Adipose tissue (tissue), 3 donors: ENCODE results near the gene DNAJB13. TPM values are rescaled to one million over a fixed set of nuclear protein-coding genes. Genes with fewer than 3 reads are reported as not detected.
"Not testable (repeated sequence)": the region's sequence is repeated elsewhere in the genome, so short reads cannot be mapped to it uniquely, and the experiment has no call there.

Experiments
- H3K27ac ChIP-seq: one replicate; pipeline ENCODE4 v1.5.1; 2013; ENCODE audit warnings: low read depth, low read length
- WGBS, 3 donors: extraction: QIAGEN DNeasy Blood & Tissue Kit; methylation state at CpG; one replicate each; pipeline ENCODE4 v1.1.7; 2013; 5-methylcytosine and 5-hydroxymethylcytosine counted together
- polyA plus RNA-seq, 3 donors: library from polyadenylated mRNA; stranded (reverse); fragments of 200-250 nt; gene quantifications; one replicate each; pipeline ENCODE4 v1.2.3, GENCODE V29; 2013
- donor health status: healthy with polysubstance abuse.
- donor health status: Bipolar disorder and iron deficiency.
- donor health status: healthy.

DNAJB13 gene
- polyA plus RNA-seq: under 1 TPM in 1 of 3 donors, not detected in 2; 0.51 TPM

DNA sequence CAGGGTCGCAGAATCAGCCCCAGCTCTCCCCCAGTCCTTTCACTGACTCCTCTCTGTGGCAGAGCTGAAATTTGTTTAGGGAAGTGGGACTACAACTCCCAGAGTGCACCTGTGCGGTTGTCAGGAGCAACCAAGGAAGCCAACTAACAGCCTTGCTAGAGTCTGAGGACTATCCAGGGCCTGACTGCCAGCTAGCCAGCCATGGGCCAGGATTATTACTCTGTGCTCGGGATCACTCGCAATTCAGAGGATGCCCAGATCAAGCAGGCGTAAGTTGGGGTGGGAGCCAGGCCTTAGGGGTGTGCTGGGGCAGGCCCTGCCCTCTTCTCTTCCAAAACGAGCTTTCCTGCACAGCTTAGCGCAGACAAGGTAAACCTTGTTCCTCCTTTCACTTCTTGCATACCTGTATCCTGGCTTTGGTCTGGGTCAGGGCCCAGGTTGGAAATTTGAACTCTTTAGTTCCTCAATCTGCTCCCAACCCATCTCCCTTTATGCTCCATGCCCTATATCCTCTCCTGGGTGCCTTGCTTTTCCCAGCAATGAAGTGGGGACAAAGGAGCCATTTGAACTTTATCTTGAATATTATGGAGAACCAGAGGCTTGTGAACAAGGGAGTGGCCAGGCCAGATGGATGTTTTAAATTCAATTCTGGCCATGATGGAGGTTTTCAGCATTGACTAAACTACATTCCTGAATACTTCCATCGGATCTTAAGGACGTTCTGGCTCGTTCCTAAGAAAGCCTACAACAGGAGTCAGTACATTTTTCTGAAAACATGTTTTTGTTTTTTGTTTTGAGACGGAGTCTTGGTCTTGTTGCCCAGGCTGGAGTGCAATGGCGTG is at the start of gene DNAJB13:
DNAJB13 (plus strand) TSS at position 158 of the 842 bp plus-strand sequence; CDS start at position 202, 44 bp downstream.
- 82 to 86% (median 84%) methylated on average over 12 of the region's 12 CpGs for WGBS, 3 donors
- H3K27ac ChIP-seq: no peak within 1 kb of the TSS

GRCh38 chr11:73902303-73902702 is 48.5 kb upstream of the DNAJB13 start:
- WGBS, 3 donors: 87 to 93% (median 87%) methylated on average over 1 of the region's 1 CpG
- no peak overlapping the region for H3K27ac ChIP-seq

- no peak overlapping the region for H3K27ac ChIP-seq
- 66 to 85% (median 81%) methylated on average over 4 of the region's 4 CpGs for WGBS, 3 donors
These were observed 43.6 kb upstream of the DNAJB13 start for GRCh38 chr11:73907191-73907590.

DNA sequence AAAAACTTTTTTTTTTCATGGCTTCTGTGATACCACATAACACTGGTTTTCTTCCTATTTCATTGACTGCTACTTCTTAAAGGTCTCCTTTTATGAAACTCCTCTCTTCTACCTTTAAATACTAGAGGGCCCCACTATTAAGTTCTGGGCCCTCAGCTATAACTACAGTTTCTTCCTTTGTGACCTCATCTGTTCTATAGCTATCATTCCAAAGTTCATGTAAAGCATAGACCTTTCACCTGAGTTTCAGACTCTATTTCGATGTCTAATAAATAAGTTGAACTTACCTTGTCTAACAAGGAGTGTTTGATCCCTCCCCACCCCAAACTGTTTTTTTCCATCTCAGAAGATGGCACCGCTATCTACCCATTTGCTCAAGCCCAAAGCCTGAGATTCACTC is 38.8 kb upstream of the DNAJB13 start:
- 94 to 98% (median 95%) methylated on average over 2 of the region's 2 CpGs for WGBS, 3 donors

GRCh38 chr11:73913472-73913871 is 37.4 kb upstream of the DNAJB13 start:
- no peak overlapping the region for H3K27ac ChIP-seq

More for the DNA sequence above, 38.8 kb upstream of the DNAJB13 start:
- no peak overlapping the region for H3K27ac ChIP-seq

DNA sequence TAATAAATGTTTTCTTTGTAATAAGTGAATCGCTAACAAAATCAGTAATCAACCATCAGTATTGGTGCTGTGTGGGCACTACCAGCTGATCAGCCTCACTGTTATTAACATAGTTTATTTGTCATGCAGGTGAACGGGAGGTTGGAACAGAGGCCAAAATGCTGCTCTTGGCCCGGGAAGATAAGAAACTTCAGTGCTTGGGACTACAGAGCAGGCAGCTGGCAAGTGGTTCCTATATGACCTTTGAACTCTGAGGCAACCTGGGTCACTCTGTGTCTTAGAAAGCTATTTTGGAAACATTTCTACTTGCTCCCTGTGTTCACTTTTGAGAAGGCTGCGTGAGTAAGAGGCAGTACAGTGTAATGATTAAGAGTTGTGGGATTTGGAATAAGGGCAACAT is 36.5 kb upstream of the DNAJB13 start:
- WGBS, 3 donors: 41 to 86% (median 84%) methylated on average over 4 of the region's 4 CpGs
- no peak overlapping the region for H3K27ac ChIP-seq

DNA sequence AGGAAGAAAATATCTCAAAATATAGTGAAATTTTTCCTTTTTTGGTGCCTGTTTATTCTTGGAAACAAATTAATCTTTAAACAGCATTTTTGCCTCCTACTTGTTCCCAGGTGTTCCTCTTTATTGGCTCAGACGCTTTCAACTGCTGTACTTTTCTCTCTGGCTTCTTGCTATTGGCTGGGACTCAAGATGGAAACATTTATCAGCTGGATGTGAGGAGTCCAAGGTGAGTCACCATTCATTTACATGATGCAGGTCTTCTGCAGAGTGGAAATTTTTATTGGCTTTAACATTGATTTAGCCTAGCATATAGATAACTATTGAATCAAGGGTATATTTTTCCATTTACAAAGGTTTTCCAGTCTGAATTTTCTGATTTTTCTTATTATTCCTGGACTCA is 34.4 kb upstream of the DNAJB13 start:
- 27 to 81% (median 78%) methylated on average over 1 of the region's 1 CpG for WGBS, 3 donors
- H3K27ac ChIP-seq: no peak overlapping the region

DNA sequence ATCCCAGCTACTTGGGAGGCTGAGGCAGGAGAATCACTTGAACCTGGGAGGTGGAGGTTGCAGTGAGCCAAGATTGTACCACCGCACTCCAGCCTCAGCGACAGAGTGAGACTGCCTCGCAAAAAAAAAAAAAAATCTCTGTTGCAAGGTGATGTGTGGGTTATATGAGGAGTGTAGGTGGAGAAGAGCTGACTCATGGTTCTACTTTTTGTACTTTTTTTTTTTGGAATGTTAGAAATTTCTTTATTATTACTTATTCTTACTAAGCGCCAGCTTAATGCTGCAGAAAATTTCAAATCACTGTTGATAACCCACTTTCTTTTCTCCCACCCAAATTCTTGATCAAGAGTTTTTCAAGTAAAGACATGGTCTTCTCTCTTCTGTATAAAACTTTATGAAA is 29.6 kb upstream of the DNAJB13 start:
- WGBS, 3 donors: 96 to 100% (median 99%) methylated on average over 4 of the region's 4 CpGs
- H3K27ac ChIP-seq: no peak overlapping the region

GRCh38 chr11:73929388-73929787 is 21.4 kb upstream of the DNAJB13 start:
- H3K27ac ChIP-seq: no peak overlapping the region
- 93 to 97% (median 96%) methylated on average over 2 of the region's 2 CpGs for WGBS, 3 donors

DNA sequence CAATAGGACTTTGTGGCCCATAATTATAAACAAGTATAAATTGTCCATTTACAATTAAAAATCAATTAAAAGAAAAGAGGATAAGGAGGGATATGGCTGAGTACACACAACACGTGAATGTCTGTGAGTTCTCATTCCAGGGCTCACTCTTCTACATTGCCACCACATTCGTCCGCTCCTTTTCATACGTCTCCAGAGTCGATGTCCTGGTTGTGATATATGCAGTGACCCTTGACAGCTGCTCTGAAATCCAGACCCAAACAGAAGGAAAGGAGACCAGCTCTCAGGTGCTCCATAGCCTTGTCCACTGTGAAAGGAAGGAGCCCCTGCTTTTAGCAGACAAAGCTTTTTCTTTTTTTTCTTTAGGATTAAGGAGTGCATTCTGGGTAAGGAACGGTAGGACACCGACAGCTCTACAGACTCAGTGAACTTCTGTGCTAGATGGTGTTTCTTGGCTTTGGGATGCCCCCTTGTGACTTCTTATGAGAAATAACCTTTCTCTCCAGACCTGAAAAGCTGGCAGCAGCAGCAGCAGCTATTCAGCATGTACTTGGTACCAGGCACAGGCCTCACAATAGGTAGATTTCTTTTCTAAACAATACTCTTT is 19.7 kb upstream of the DNAJB13 start:
- 60 to 65% (median 65%) methylated on average over 7 of the region's 7 CpGs for WGBS, 3 donors

GRCh38 chr11:73931951-73932350 is 18.9 kb upstream of the DNAJB13 start:
- WGBS, 3 donors: 93 to 96% (median 95%) methylated on average over 6 of the region's 6 CpGs
- no peak overlapping the region for H3K27ac ChIP-seq

More for the DNA sequence above, 19.7 kb upstream of the DNAJB13 start:
- H3K27ac ChIP-seq: no peak overlapping the region

DNA sequence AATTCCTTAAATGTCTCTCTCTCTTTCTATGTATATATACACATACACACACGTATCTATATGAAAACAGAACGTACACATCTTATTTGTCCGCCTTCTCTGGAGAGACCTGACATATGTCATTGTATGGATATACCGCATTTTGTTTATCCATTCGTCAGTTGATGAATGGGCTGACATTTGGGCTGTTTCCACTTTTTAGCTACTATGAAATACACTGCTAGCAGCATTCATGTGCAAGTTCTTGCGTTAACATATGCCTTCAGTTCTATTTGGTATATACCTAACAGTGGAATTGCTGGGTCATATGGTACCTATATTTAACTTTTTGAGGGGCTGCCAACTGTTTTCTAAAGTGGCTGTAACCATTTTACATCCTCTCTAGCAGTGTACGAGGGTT is 18.0 kb upstream of the DNAJB13 start:
- no peak overlapping the region for H3K27ac ChIP-seq
- WGBS, 3 donors: 93 to 94% (median 94%) methylated on average over 7 of the region's 7 CpGs

DNA sequence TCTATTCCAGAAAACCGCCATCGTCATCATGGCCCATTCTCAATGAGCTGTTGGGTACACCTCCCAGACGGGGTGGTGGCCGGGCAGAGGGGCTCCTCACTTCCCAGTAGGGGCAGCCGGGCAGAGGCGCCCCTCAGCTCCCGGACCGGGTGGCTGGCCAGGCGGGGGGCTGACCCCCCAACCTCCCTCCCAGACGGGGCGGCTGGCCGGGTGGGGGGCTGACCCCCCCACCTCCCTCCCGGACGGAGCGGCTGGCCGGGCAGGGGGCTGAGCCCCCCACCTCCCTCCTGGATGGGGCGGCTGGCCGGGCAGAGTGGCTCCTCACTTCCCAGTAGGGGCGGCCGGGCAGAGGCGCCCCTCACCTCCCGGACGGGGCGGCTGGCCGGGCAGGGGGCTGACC is 14.8 kb upstream of the DNAJB13 start:
- 97 to 100% methylated on average over 5 to 15 of the region's 25 CpGs; no CpG with 5 or more reads in 1 of the 3 donors for WGBS, 3 donors
- not testable (repeated sequence) for H3K27ac ChIP-seq

GRCh38 chr11:73939096-73939495 is 11.7 kb upstream of the DNAJB13 start:
- 68 to 79% (median 76%) methylated on average over 4 of the region's 4 CpGs for WGBS, 3 donors

GRCh38 chr11:73940801-73941570 is 9.8 kb upstream of the DNAJB13 start:
- 91 to 97% (median 93%) methylated on average over 9 of the region's 9 CpGs for WGBS, 3 donors
- H3K27ac ChIP-seq: no peak overlapping the region

More at GRCh38 chr11:73939096-73939495, 11.7 kb upstream of the DNAJB13 start:
- no peak overlapping the region for H3K27ac ChIP-seq

DNA sequence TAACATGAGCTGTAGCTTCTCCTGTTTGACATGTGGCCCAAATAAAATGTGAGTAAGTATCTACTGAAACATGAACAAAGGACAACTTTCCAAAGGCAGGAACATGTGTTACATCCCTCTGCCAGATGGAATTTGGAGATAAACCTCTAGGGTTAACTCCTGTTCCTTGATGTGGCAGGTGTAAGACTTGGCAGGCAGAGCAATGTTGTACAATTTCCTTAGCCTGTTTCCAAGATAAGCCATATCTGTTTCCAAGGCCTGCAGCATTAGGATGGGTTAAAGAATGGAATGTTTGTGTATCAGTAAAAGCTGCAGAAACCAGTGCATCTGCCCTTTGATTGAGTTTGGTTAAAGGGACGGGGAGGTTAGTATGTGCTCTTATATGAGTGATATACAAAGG is 8.8 kb upstream of the DNAJB13 start:
- WGBS, 3 donors: 66 to 80% (median 71%) methylated on average over 1 of the region's 1 CpG
- H3K27ac ChIP-seq: no peak overlapping the region

DNA sequence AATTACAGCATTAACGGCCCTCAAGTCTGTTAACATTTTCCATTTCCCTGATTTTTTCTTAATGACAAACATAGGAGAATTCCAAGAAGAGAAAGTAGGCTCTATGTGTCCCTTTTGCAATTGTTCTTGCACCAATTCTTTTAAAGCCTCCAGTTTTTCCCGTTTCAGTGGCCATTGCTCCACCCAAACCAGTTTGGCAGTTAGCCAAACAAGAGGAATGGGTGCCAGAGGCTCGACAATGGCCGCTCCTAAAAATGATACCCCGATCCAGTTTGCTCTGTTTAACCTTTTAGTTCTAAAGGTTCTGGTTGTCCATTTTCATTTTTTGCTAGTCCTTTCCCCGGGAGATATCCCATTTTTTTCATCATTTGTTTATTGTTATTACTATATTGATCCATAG is 6.7 kb upstream of the DNAJB13 start:
- WGBS, 3 donors: 47 to 70% (median 60%) methylated on average over 6 of the region's 6 CpGs
- no peak overlapping the region for H3K27ac ChIP-seq

- 64 to 82% (median 72%) methylated on average over 10 of the region's 10 CpGs for WGBS, 3 donors
- H3K27ac ChIP-seq: no peak overlapping the region
These were observed 5.9 kb upstream of the DNAJB13 start for GRCh38 chr11:73944901-73945300.

GRCh38 chr11:73945396-73945795 is 5.4 kb upstream of the DNAJB13 start:
- 44 to 57% (median 47%) methylated on average over 4 of the region's 4 CpGs for WGBS, 3 donors
- no peak overlapping the region for H3K27ac ChIP-seq
